ENCODE results near the gene PCSK5.
A peak's percentile ranks its signal among the peaks of the same experiment; 100 is the strongest.

Gene PCSK5

DNA sequence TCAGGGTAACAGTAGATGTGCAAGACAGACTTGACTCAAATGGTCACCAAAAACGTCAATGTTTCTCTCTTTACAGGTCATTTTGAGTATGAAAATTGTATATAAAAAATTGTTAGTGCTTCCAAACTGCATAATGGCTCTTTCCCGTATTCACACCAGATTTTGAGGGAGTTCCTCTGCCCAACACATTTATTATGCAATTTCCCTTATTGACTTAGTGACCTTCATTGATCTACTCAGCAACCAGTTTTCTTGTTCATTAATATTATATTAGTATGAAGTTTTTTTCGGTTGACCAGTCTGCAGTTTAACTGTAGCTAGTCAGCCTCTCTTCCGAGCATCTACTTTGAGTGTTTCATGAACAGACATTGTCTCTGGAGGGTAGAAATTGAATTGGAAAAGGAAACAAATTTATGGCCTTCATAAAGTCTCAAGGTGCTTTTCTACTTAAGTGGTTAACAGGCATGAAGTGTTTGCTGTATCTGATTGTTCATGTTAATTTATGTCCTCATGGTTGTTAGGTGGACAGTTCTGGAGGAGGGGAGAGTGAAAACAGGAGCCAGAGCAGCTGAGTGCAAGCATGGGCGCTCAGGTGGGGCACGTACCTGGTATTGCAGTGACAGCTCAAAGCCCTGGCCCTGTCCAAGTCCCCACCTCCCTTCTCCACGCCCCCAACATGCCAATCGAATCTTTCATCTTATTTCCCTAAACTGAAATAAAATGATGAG, 263.6 kb downstream of the PCSK5 start:
- Histone ChIP-seq H3K27ac (ENCODE audit: low read depth in 2 of 2, low read length in 2 of 2) (no peak overlapping the region), H3K36me3 (ENCODE audit: control insufficient read depth in 2 of 2, insufficient read depth in 2 of 2, low read length in 2 of 2) (peaks cover 5 to 12% of the 10 kb centered on the region in 2 donors), H3K9ac (ENCODE audit: low read depth in 1 of 2, low read length in 2 of 2) (no peak overlapping the region), H3K4me1 (ENCODE audit: control insufficient read depth in 2 of 2, insufficient read depth in 2 of 2, low read length in 2 of 2) (peaks cover 0 to 19% of the 10 kb centered on the region in 2 donors), H3K9me3 (ENCODE audit: control insufficient read depth in 2 of 2, low read length in 2 of 2) (no peaks in the 10 kb centered on the region), H3K27me3 (ENCODE audit: control insufficient read depth in 2 of 2, insufficient read depth in 2 of 2, low read length in 2 of 2) (no peaks in the 10 kb centered on the region), H3K4me3 (ENCODE audit: low read length in 2 of 2) (peak overlapping the region in 1 of 2 donors; percentile 32)

- no peak overlapping the region for H3K4me3 ChIP-seq (ENCODE audit: low read length in 2 of 2)
- H3K4me1 ChIP-seq (ENCODE audit: control insufficient read depth in 2 of 2, insufficient read depth in 2 of 2, low read length in 2 of 2): peaks cover 0 to 19% of the 10 kb centered on the region in 2 donors
- H3K27me3 ChIP-seq (ENCODE audit: control insufficient read depth in 2 of 2, insufficient read depth in 2 of 2, low read length in 2 of 2): no peaks in the 10 kb centered on the region
- H3K9me3 ChIP-seq (ENCODE audit: control insufficient read depth in 2 of 2, low read length in 2 of 2): no peaks in the 10 kb centered on the region
- no peak overlapping the region for H3K27ac ChIP-seq (ENCODE audit: low read depth in 2 of 2, low read length in 2 of 2)
- no peak overlapping the region for H3K9ac ChIP-seq (ENCODE audit: low read depth in 1 of 2, low read length in 2 of 2)
- peaks cover 13 to 21% of the 10 kb centered on the region in 2 donors for H3K36me3 ChIP-seq (ENCODE audit: control insufficient read depth in 2 of 2, insufficient read depth in 2 of 2, low read length in 2 of 2)
Measured at GRCh38 chr9:76155361-76155760, 264.9 kb downstream of the PCSK5 start.

DNA sequence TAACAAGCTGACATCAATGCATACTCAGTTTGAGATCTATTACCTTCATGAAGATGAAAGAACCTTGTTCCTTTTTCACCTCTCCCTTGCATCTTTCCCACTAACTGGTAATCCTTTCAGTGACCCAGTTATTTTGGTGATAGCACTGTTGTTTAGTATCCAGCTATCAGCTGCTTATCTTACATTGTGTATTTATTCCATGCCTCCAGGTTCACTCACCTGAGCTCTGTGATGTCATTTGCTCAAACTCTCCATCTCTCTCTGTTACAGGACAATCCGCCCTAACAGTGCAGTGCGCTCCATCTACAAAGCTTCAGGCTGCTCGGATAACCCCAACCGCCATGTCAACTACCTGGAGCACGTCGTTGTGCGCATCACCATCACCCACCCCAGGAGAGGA, 268.2 kb downstream of the PCSK5 start:
- Histone ChIP-seq H3K9ac (ENCODE audit: low read depth in 1 of 2, low read length in 2 of 2) (no peak overlapping the region), H3K36me3 (ENCODE audit: control insufficient read depth in 2 of 2, insufficient read depth in 2 of 2, low read length in 2 of 2) (peaks cover 23 to 35% of the 10 kb centered on the region in 2 donors), H3K4me3 (ENCODE audit: low read length in 2 of 2) (no peak overlapping the region), H3K4me1 (ENCODE audit: control insufficient read depth in 2 of 2, insufficient read depth in 2 of 2, low read length in 2 of 2) (peaks cover 0 to 7% of the 10 kb centered on the region in 2 donors), H3K9me3 (ENCODE audit: control insufficient read depth in 2 of 2, low read length in 2 of 2) (no peaks in the 10 kb centered on the region), H3K27ac (ENCODE audit: low read depth in 2 of 2, low read length in 2 of 2) (no peak overlapping the region), H3K27me3 (ENCODE audit: control insufficient read depth in 2 of 2, insufficient read depth in 2 of 2, low read length in 2 of 2) (no peaks in the 10 kb centered on the region)

- Histone ChIP-seq H3K9ac (ENCODE audit: low read depth in 1 of 2, low read length in 2 of 2) (no peak overlapping the region), H3K9me3 (ENCODE audit: control insufficient read depth in 2 of 2, low read length in 2 of 2) (no peaks in the 10 kb centered on the region), H3K4me1 (ENCODE audit: control insufficient read depth in 2 of 2, insufficient read depth in 2 of 2, low read length in 2 of 2) (peaks cover 0 to 1% of the 10 kb centered on the region in 2 donors), H3K36me3 (ENCODE audit: control insufficient read depth in 2 of 2, insufficient read depth in 2 of 2, low read length in 2 of 2) (peaks cover 23 to 35% of the 10 kb centered on the region in 2 donors), H3K27ac (ENCODE audit: low read depth in 2 of 2, low read length in 2 of 2) (no peak overlapping the region), H3K27me3 (ENCODE audit: control insufficient read depth in 2 of 2, insufficient read depth in 2 of 2, low read length in 2 of 2) (no peaks in the 10 kb centered on the region), H3K4me3 (ENCODE audit: low read length in 2 of 2) (no peak overlapping the region)
Measured at GRCh38 chr9:76159293-76159926, 268.9 kb downstream of the PCSK5 start.

DNA sequence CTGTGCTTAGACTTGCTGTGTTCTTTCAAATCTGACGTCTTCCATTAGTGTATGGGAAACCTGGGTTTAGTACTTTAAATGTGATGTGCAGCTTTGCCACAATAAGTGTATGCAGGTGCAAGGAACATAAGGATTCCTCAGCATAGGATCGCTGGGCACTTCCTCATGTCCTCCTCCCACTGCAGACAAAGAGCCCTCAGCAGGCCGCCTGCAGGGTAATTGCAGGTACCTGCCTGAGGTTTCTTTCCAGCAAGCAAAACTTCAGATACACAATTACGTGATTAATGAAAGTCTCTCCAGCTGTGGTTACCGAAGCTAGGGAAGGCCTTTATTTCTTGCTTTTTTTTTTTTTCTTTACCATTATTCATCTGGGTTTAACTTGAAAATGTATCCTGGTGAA, 270.6 kb downstream of the PCSK5 start:
- no peak overlapping the region for H3K9ac ChIP-seq (ENCODE audit: low read depth in 1 of 2, low read length in 2 of 2)
- H3K27me3 ChIP-seq (ENCODE audit: control insufficient read depth in 2 of 2, insufficient read depth in 2 of 2, low read length in 2 of 2): no peaks in the 10 kb centered on the region
- H3K27ac ChIP-seq (ENCODE audit: low read depth in 2 of 2, low read length in 2 of 2): no peak overlapping the region
- no peaks in the 10 kb centered on the region for H3K4me1 ChIP-seq (ENCODE audit: control insufficient read depth in 2 of 2, insufficient read depth in 2 of 2, low read length in 2 of 2)
- H3K4me3 ChIP-seq (ENCODE audit: low read length in 2 of 2): no peak overlapping the region
- peaks cover 29 to 41% of the 10 kb centered on the region in 2 donors for H3K36me3 ChIP-seq (ENCODE audit: control insufficient read depth in 2 of 2, insufficient read depth in 2 of 2, low read length in 2 of 2)
- no peaks in the 10 kb centered on the region for H3K9me3 ChIP-seq (ENCODE audit: control insufficient read depth in 2 of 2, low read length in 2 of 2)

- Histone ChIP-seq H3K9ac (ENCODE audit: low read depth in 1 of 2, low read length in 2 of 2) (no peak overlapping the region), H3K4me1 (ENCODE audit: control insufficient read depth in 2 of 2, insufficient read depth in 2 of 2, low read length in 2 of 2) (no peaks in the 10 kb centered on the region), H3K4me3 (ENCODE audit: low read length in 2 of 2) (peak overlapping the region in 1 of 2 donors; percentile 1), H3K36me3 (ENCODE audit: control insufficient read depth in 2 of 2, insufficient read depth in 2 of 2, low read length in 2 of 2) (peaks cover 29 to 41% of the 10 kb centered on the region in 2 donors), H3K27ac (ENCODE audit: low read depth in 2 of 2, low read length in 2 of 2) (peak overlapping the region in 1 of 2 donors; percentile 24), H3K9me3 (ENCODE audit: control insufficient read depth in 2 of 2, low read length in 2 of 2) (no peaks in the 10 kb centered on the region), H3K27me3 (ENCODE audit: control insufficient read depth in 2 of 2, insufficient read depth in 2 of 2, low read length in 2 of 2) (no peaks in the 10 kb centered on the region)
Measured at GRCh38 chr9:76161541-76161940, 271.1 kb downstream of the PCSK5 start.

- H3K27ac ChIP-seq (ENCODE audit: low read depth in 2 of 2, low read length in 2 of 2): peak overlapping the region in 1 of 2 donors; percentile 24
- H3K9me3 ChIP-seq (ENCODE audit: control insufficient read depth in 2 of 2, low read length in 2 of 2): no peaks in the 10 kb centered on the region
- H3K27me3 ChIP-seq (ENCODE audit: control insufficient read depth in 2 of 2, insufficient read depth in 2 of 2, low read length in 2 of 2): no peaks in the 10 kb centered on the region
- H3K4me1 ChIP-seq (ENCODE audit: control insufficient read depth in 2 of 2, insufficient read depth in 2 of 2, low read length in 2 of 2): no peaks in the 10 kb centered on the region
- no peak overlapping the region for H3K9ac ChIP-seq (ENCODE audit: low read depth in 1 of 2, low read length in 2 of 2)
- H3K4me3 ChIP-seq (ENCODE audit: low read length in 2 of 2): no peak overlapping the region
- peaks cover 29 to 43% of the 10 kb centered on the region in 2 donors for H3K36me3 ChIP-seq (ENCODE audit: control insufficient read depth in 2 of 2, insufficient read depth in 2 of 2, low read length in 2 of 2)
Measured at GRCh38 chr9:76162086-76162730, 271.7 kb downstream of the PCSK5 start.

GRCh38 chr9:76162751-76163500, 272.5 kb downstream of the PCSK5 start:
- no peak overlapping the region for H3K4me3 ChIP-seq (ENCODE audit: low read length in 2 of 2)
- H3K36me3 ChIP-seq (ENCODE audit: control insufficient read depth in 2 of 2, insufficient read depth in 2 of 2, low read length in 2 of 2): peaks cover 29 to 40% of the 10 kb centered on the region in 2 donors
- H3K9me3 ChIP-seq (ENCODE audit: control insufficient read depth in 2 of 2, low read length in 2 of 2): no peaks in the 10 kb centered on the region
- no peak overlapping the region for H3K27ac ChIP-seq (ENCODE audit: low read depth in 2 of 2, low read length in 2 of 2)
- no peak overlapping the region for H3K9ac ChIP-seq (ENCODE audit: low read depth in 1 of 2, low read length in 2 of 2)
- no peaks in the 10 kb centered on the region for H3K4me1 ChIP-seq (ENCODE audit: control insufficient read depth in 2 of 2, insufficient read depth in 2 of 2, low read length in 2 of 2)
- no peaks in the 10 kb centered on the region for H3K27me3 ChIP-seq (ENCODE audit: control insufficient read depth in 2 of 2, insufficient read depth in 2 of 2, low read length in 2 of 2)

DNA sequence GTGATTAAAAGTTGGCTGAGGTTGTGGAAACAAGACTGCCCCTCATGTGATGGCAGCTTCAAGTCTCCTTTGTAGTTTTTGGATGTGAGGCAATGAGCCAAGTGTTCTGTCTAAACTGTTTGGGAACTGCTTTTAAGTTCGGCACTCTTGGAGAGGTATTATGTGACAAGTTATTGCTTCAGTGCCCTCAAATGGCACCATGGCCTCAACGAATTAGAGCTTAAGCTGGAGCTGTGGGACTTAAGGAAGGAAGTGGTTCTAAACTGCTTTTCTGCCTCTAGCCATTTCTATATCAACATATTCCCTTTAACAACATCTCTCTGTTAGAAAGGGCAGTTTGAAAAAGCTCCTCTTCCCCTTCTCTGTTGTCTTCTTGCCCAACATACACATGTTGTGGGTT, 276.1 kb downstream of the PCSK5 start:
- H3K27me3 ChIP-seq (ENCODE audit: control insufficient read depth in 2 of 2, insufficient read depth in 2 of 2, low read length in 2 of 2): no peaks in the 10 kb centered on the region
- no peak overlapping the region for H3K4me3 ChIP-seq (ENCODE audit: low read length in 2 of 2)
- H3K9me3 ChIP-seq (ENCODE audit: control insufficient read depth in 2 of 2, low read length in 2 of 2): no peaks in the 10 kb centered on the region
- no peak overlapping the region for H3K9ac ChIP-seq (ENCODE audit: low read depth in 1 of 2, low read length in 2 of 2)
- H3K4me1 ChIP-seq (ENCODE audit: control insufficient read depth in 2 of 2, insufficient read depth in 2 of 2, low read length in 2 of 2): no peaks in the 10 kb centered on the region
- H3K36me3 ChIP-seq (ENCODE audit: control insufficient read depth in 2 of 2, insufficient read depth in 2 of 2, low read length in 2 of 2): peaks cover 36 to 39% of the 10 kb centered on the region in 2 donors
- H3K27ac ChIP-seq (ENCODE audit: low read depth in 2 of 2, low read length in 2 of 2): no peak overlapping the region
